HEK293T (cell line): Measurements from ENCODE around the gene HAUS5.
"Not testable (repeated sequence)": the region's sequence is repeated elsewhere in the genome, so short reads cannot be mapped to it uniquely, and the experiment has no call there.

Source experiments
- CTCF ChIA-PET: fragments of 350-600 bp; formaldehyde crosslinking; extraction: SDS; loops from one replicate; lab custom pipeline; 2021; ENCODE audit warnings: antibody characterized with exemption, inconsistent platforms; lab: Yijun Ruan, JAX
- POLR2A ChIA-PET: fragments of 350-600 bp; formaldehyde crosslinking; extraction: SDS; loops from one replicate; lab custom pipeline; 2020; ENCODE audit warnings: antibody characterized with exemption, inconsistent platforms; lab: Yijun Ruan, JAX
- DNase-seq: peaks from one replicate; pipeline ENCODE4 v3.0.0; 2012; ENCODE audit warnings: mixed read lengths; ENCODE audit errors: extremely low spot score
- ARNT ChIP-seq: fragments of 450-650 bp; IDR thresholded peaks from 2 replicates; pipeline ENCODE4 v1.6.1; 2017; ENCODE audit warnings: mild to moderate bottlenecking
- BHLHE40 ChIP-seq: fragments of 450-650 bp; IDR thresholded peaks from 2 replicates; pipeline ENCODE4 v1.6.1; 2016; ENCODE audit warnings: mild to moderate bottlenecking, moderate library complexity, borderline replicate concordance
- CTBP1 ChIP-seq: fragments of 450-650 bp; IDR thresholded peaks from 2 replicates; pipeline ENCODE4 v1.6.1; 2016; ENCODE audit warnings: borderline replicate concordance
- ELF4 ChIP-seq: fragments of 450-650 bp; IDR thresholded peaks from 2 replicates; pipeline ENCODE4 v1.6.1; 2017; ENCODE audit warnings: antibody characterized with exemption
- FOXA1 ChIP-seq: fragments of 450-650 bp; IDR thresholded peaks from 2 replicates; pipeline ENCODE4 v1.6.1; 2016; ENCODE audit warnings: mild to moderate bottlenecking
- FOXK2 ChIP-seq: fragments of 450-650 bp; IDR thresholded peaks from 2 replicates; pipeline ENCODE4 v1.6.1; 2016; ENCODE audit warnings: mild to moderate bottlenecking
- FOXM1 ChIP-seq: fragments of 450-650 bp; IDR thresholded peaks from 2 replicates; pipeline ENCODE4 v1.6.1; 2017; ENCODE audit warnings: mild to moderate bottlenecking, borderline replicate concordance
- HDGF ChIP-seq: fragments of 450-650 bp; IDR thresholded peaks from 2 replicates; pipeline ENCODE4 v1.6.1; 2017; ENCODE audit warnings: antibody characterized with exemption, borderline replicate concordance
- L3MBTL2 ChIP-seq: fragments of 450-650 bp; conservative IDR thresholded peaks from 2 replicates; pipeline ENCODE4 v1.6.1; 2016; ENCODE audit warnings: mild to moderate bottlenecking
- LEF1 ChIP-seq: fragments of 450-650 bp; IDR thresholded peaks from 2 replicates; pipeline ENCODE4 v1.6.1; 2017; ENCODE audit warnings: mild to moderate bottlenecking, borderline replicate concordance
- NFRKB ChIP-seq: fragments of 450-650 bp; IDR thresholded peaks from 2 replicates; pipeline ENCODE4 v1.6.1; 2016; ENCODE audit warnings: mild to moderate bottlenecking, moderate library complexity
- SP1 ChIP-seq: fragments of 450-650 bp; IDR thresholded peaks from 2 replicates; pipeline ENCODE4 v1.6.1; 2017
- SUZ12 ChIP-seq: fragments of 450-650 bp; IDR thresholded peaks from 2 replicates; pipeline ENCODE4 v1.6.1; 2016; ENCODE audit warnings: mild to moderate bottlenecking
- TARDBP ChIP-seq: fragments of 450-650 bp; IDR thresholded peaks from 2 replicates; pipeline ENCODE4 v1.6.1; 2016
- ZNF384 ChIP-seq: fragments of 450-650 bp; IDR thresholded peaks from 2 replicates; pipeline ENCODE4 v1.6.1; 2016
- TF ChIP-seq, protein P1 (sequence below): fragments of 450-650 bp; IDR thresholded peaks from 2 replicates; pipeline ENCODE4 v1.6.1; 2016

HAUS5 gene

DNA sequence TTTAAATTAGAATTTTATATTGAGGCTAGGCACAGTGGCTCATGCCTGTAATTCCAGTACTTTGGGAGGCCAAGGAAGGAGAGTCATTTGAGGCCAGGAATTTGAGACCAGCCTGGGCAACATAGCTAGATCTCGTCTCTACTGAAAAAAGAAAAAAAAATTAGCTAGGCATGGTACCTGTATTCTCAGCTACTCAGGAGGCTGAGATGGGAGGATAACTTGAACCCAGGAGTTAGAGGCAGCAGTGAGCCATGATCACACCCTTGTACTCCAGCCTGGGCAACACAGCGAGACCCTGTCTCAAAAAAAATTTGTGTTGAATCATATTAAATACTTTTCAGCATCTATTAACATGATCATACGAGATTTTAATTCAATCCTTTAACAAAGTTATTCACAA lies 21.7 kb upstream of the HAUS5 start:
- TF ChIP-seq FOXA1 (no peak), SP1 (no peak)
- POLR2A ChIA-PET: no interaction called here
- CTCF ChIA-PET: interaction anchor here (1.4 kb wide), 1 partner anchor 42 kb away, joined by 3 read pairs; no protein-coding TSS in a partner anchor
- DNase-seq: no peak

DNA sequence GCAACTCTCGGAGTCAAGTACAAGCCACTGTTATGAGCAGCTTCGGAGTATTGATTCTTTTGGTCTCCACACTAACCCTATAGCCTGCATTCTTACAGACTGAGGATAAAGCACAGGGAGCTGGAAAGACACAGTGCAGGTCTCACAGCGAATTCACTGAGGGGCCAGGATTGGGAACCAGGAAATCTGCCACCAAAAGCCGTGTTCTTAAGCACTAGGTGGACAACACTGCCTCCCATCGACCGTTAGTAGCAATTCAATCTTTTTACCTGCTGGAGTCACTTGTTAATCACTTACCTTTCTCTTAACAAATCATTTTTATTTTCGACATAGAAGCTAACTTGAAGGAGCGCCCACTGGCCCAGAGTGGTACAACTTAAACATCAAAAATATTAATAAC lies 20.3 kb upstream of the HAUS5 start:
- TF ChIP-seq CTBP1 (no peak), FOXA1 (no peak), SP1 (no peak), FOXM1 (no peak), TARDBP (no peak), ELF4 (no peak), LEF1 (no peak), HDGF (no peak), NFRKB (no peak)
- TF ChIP-seq, protein P1, sequence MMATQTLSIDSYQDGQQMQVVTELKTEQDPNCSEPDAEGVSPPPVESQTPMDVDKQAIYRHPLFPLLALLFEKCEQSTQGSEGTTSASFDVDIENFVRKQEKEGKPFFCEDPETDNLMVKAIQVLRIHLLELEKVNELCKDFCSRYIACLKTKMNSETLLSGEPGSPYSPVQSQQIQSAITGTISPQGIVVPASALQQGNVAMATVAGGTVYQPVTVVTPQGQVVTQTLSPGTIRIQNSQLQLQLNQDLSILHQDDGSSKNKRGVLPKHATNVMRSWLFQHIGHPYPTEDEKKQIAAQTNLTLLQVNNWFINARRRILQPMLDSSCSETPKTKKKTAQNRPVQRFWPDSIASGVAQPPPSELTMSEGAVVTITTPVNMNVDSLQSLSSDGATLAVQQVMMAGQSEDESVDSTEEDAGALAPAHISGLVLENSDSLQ: no peak
- ChIA-PET CTCF (interaction anchor here (0.5 to 1.4 kb wide), 5 partner anchors 12 to 319 kb away, joined by 3 to 7 read pairs (median 3); no protein-coding TSS in a partner anchor), POLR2A (interaction anchor here (1.1 to 1.5 kb wide), 2 partner anchors 21 to 56 kb away, joined by 3 read pairs; partner anchors contain the start of genes COX6B1 and HAUS5)
- peak; percentile 60 for DNase-seq

DNA sequence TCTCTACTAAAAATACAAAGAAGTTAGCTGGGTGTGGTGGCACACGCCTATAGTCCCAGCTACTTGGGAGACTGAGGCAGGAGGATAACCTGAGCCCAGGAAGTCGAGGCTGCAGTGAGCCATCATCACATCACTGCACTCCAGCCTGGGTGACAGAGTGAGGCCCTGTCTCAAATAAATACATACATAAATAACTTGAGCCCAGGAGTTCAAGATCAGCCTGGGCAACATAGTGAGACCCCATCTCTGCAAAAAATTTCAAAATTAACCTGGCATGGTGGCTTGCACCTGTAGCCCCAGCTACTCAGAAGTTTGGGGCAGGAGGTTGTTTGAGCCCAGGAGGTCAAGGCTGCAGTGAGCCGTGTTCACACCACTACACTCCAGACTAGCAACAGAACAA lies 17.5 kb upstream of the HAUS5 start:
- CTCF ChIA-PET, DNase-seq, POLR2A ChIA-PET: not testable (repeated sequence)

DNA sequence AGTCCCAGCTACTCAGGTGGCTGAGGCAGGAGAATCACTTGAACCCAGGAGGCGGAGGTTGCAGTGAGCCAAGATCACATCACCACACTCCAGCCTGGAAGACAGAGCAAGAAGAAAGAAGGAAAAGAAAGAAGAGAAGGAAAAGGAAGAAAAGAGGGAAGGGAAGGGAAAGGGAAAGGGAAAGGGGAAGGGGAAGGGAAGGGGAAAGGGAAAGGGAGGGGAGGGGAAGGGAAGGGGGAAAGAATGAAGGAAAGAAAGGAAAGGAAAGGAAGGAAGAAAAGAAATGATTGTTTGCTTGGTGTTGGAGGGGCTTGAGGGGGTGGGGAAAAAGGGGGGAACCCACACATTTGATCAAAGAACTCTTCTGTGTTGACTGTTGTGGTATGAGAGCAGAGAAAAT lies 16.6 kb upstream of the HAUS5 start:
- ChIA-PET POLR2A (no interaction called here), CTCF (no interaction called here)
- TF ChIP-seq SUZ12 (no peak), L3MBTL2 (no peak), FOXA1 (no peak), ELF4 (no peak), LEF1 (no peak), HDGF (no peak), CTBP1 (no peak), BHLHE40 (no peak)
- DNase-seq: no peak

DNA sequence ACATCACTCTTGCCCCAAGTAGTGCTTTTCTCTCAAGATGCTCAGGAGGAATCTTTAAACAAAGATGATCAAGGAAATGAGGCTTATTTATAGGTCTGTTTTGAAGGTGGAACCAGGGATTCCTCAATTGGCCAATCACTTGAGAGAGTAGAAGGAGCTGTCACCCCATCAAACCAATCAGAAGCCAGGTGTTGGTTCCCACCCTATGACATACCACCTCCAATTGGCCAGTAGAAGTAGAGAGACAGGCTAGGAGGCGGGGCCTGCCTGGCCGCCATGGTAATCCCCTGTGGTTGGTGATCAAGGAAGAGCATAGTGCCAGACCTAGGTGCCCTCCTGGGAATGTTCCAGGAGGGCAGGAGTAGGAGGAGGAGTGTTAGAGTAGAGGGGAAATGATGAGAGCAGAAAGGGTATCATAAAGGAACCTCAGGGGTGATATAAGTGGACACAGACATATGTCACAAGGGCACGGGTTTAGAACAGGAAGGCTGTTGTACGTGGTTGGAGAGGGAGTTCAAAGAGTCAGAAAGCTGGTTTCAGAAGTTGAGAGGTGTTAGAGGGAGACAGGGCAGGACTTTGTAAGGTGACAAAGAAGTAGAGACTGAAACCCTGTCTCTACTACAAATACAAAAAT lies 16.1 kb upstream of the HAUS5 start:
- DNase-seq: peak; percentile 38
- POLR2A ChIA-PET: interaction anchor here (1.0 kb wide), 1 partner anchor 86 kb away, joined by 3 read pairs; no protein-coding TSS in a partner anchor
- TF ChIP-seq NFRKB: no peak
- no peak for TF ChIP-seq BHLHE40
- no peak for TF ChIP-seq ELF4
- TF ChIP-seq, protein P1: peak; percentile 90
- TF ChIP-seq CTBP1: no peak
- no peak for TF ChIP-seq SUZ12
- CTCF ChIA-PET: no interaction called here

DNA sequence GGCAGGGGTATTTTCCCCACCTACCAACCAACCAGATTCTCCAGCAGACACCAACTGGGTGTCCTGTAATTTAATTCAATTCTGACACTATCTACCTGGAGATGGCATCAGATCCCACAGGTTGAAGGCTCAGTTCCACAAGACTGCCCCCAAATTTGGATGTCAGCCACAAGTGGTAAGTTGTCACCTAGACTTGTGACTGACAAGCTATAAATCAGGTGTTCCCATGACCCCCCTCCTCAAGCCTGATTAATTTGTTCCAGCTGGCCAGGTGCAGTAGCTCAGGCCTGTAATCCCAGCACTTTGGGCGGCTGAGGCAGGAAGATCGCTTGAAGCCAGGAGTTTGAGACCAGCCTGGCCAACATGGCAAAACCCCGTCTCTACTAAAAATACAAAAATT lies 10.6 kb upstream of the HAUS5 start:
- CTCF ChIA-PET: no interaction called here
- DNase-seq: no peak
- POLR2A ChIA-PET: interaction anchor here (1.9 kb wide), 2 partner anchors 11 to 46 kb away, joined by 5 to 6 read pairs; partner anchors contain the start of genes COX6B1 and HAUS5
- TF ChIP-seq NFRKB (no peak), TARDBP (no peak), FOXM1 (no peak), ARNT (no peak), HDGF (no peak), LEF1 (no peak), L3MBTL2 (no peak), SP1 (no peak), ZNF384 (no peak), CTBP1 (no peak), FOXK2 (no peak), ELF4 (no peak), BHLHE40 (no peak), SUZ12 (no peak), FOXA1 (no peak)
- TF ChIP-seq, protein P1: no peak

DNA sequence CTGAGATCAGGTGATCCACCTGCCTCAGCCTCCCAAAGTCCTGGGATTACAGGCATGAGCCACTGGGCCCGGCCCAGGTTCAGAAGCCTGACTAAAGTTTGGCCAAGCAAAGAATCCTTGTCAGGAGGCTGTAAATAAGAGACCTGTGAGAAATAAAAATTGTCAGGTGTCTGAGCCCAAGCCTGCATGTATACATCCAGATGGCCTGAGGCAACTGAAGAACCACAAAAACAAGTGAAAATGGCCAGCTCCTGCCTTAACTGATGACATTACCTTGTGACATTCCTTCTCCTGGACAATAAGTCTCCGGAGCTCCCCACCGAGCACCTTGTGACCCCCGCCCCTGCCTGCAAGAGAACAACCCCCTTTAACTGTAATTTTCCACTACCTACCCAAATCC lies 8.1 kb upstream of the HAUS5 start:
- POLR2A ChIA-PET, DNase-seq, CTCF ChIA-PET: not testable (repeated sequence)

DNA sequence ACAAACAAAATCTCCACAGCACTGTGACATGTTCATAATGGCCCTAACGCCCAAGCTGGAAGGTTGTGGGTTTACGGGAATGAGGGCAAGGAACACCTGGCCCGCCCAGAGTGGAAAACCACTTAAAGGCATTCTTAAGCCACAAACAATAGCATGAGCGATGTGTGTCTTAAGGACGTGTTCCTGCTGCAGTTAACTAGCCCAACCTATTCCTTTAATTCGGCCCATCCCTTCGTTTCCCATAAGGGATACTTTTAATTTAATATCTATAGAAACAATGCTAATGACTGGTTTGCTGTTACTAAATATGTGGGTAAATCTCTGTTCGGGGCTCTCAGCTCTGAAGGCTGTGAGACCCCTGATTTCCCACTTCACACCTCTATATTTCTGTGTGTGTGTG lies 5.4 kb upstream of the HAUS5 start:
- POLR2A ChIA-PET, DNase-seq, CTCF ChIA-PET: not testable (repeated sequence)
